Lung (tissue), 12 donors: ENCODE measurements around the gene SLC16A6. TPM values are rescaled to one million over a fixed set of nuclear protein-coding genes. Genes with fewer than 3 reads are reported as not detected.

ENCODE experiments used
- ATAC-seq: fragments of 200-7000 bp; cut with Tn5 transposase; one replicate; pipeline ENCODE4 v1.9.1; 2020; ENCODE audit warnings: moderate number of reproducible peaks; ENCODE audit not compliant: insufficient read depth, low FRiP score
- DNase-seq, 3 donors: peaks; one replicate each; pipeline ENCODE4 v3.0.0-alpha.2; 2013 to 2017
- H3K27ac ChIP-seq, 2 donors: one replicate each; pipeline ENCODE4 v1.5.1; 2013; ENCODE audit warnings: mild to moderate bottlenecking in 2 of 2, moderate library complexity in 2 of 2, control low read depth in 1 of 2, inconsistent platforms in 1 of 2, low read depth in 1 of 2, low read length in 1 of 2
- H3K27me3 ChIP-seq, 3 donors: one replicate each; pipeline ENCODE4 v1.5.1; 2013; ENCODE audit warnings: low read length in 2 of 3; ENCODE audit not compliant: control insufficient read depth in 3 of 3, insufficient read depth in 3 of 3
- H3K36me3 ChIP-seq, 4 donors: one replicate each; pipeline ENCODE4 v1.5.1; 2013; ENCODE audit warnings: low read length in 4 of 4, mild to moderate bottlenecking in 1 of 4, moderate library complexity in 1 of 4; ENCODE audit not compliant: control insufficient read depth in 4 of 4, insufficient read depth in 4 of 4
- H3K4me1 ChIP-seq, 5 donors: one replicate each; pipeline ENCODE4 v1.5.1; 2013; ENCODE audit warnings: low read length in 5 of 5, mild to moderate bottlenecking in 2 of 5, moderate library complexity in 1 of 5; ENCODE audit not compliant: control insufficient read depth in 5 of 5, insufficient read depth in 5 of 5
- H3K4me3 ChIP-seq: one replicate; pipeline ENCODE4 v1.5.1; 2013; ENCODE audit warnings: mild to moderate bottlenecking, control low read depth, moderate library complexity
- H3K9ac ChIP-seq, 2 donors: one replicate each; pipeline ENCODE4 v1.5.1; 2013; ENCODE audit warnings: low read length in 2 of 2, control low read depth in 1 of 2; ENCODE audit not compliant: insufficient read depth in 1 of 2
- H3K9me3 ChIP-seq, 4 donors: one replicate each; pipeline ENCODE4 v1.5.1; 2013; ENCODE audit warnings: low read length in 3 of 4, mild to moderate bottlenecking in 1 of 4, moderate library complexity in 1 of 4; ENCODE audit not compliant: control insufficient read depth in 4 of 4, insufficient read depth in 3 of 4
- WGBS, 2 donors: extraction: QIAGEN DNeasy Blood & Tissue Kit; methylation state at CpG; one replicate each; pipeline ENCODE4 v1.1.7; 2013; 5-methylcytosine and 5-hydroxymethylcytosine counted together
- polyA plus RNA-seq, 2 donors: library from polyadenylated mRNA; stranded (reverse); fragments of 200-250 nt; gene quantifications; one replicate each; pipeline ENCODE4 v1.2.1, GENCODE V29; 2013
- total RNA-seq, 2 donors: library from RNA; depleted of rRNA in 1 of 2; stranded (reverse); fragments of >200 nt in 1 of 2; gene quantifications; one replicate each; pipeline ENCODE4 v1.2.1, GENCODE V29; 2014 to 2021
- TF ChIP-seq, protein P1 (sequence below): IDR thresholded peaks from 2 replicates; pipeline ENCODE4 v1.5.1; 2012; ENCODE audit warnings: mild to moderate bottlenecking; ENCODE audit errors: control extremely low read depth, extremely low read depth
- donor health status: control.
- donor health status: control.
- donor health status: Bipolar disorder and iron deficiency.
- donor health status: healthy.
- donor health status: DM: yes; HTN: yes; CAD: no.

SLC16A6 gene
- total and polyA plus RNA-seq, 4 donors: 2.0 to 10.9 (median 4.8) TPM

DNA sequence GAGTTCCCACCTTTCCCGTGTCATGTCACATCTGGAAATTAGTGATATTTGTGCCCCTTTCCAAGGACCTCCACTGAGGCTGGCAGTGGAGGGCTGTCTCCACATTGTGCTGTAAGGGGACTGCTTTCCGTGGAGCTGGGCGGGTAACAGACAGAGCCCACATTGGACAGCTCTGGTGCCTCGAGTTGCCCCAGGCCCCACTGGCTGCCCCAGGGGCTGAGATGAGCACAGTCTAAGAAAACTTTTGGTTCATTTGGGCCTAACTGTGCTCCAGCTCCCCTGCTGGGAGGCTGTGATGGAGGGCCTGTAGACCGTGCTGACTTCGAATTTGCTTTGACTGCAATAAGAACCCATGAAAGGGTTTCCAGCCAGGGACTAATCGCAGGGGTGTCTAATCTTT is 38.4 kb upstream of the SLC16A6 start:
- no peak overlapping the region for H3K4me3 ChIP-seq

DNA sequence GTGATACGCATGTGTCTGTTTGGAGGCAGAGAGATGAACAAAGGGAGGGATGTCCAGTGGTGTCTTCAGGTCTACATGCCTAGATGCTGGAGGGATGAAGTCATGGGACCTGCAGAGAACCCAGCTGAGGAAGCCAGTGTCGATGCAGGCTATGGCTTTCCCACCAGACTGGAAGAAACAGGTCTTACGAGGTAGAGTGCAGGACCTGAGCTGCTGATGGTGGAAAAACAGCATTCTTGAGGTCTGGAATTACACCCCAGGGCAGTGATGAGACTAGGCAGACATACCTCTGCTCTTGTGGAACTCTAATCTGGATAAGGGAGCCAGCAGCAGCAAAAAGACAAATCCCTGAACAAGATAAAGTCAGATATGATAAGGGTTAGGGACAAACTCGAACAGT is 37.7 kb upstream of the SLC16A6 start:
- no peak overlapping the region for H3K4me3 ChIP-seq

More for the DNA sequence above, 38.4 kb upstream of the SLC16A6 start:
- DNase-seq (no peak), ATAC-seq (no peak)
- WGBS, 2 donors: 95 to 98% methylated on average over 7 of the region's 7 CpGs
- Histone ChIP-seq H3K36me3 (no peaks in the 10 kb centered on the region), H3K4me1 (peaks cover 0 to 2% (median 0%) of the 10 kb centered on the region in 5 donors), H3K27ac (no peak overlapping the region), H3K27me3 (no peaks in the 10 kb centered on the region), H3K9ac (no peak overlapping the region), H3K9me3 (peaks cover 0 to 7% (median 0%) of the 10 kb centered on the region in 4 donors)
- TF ChIP-seq, protein P1, sequence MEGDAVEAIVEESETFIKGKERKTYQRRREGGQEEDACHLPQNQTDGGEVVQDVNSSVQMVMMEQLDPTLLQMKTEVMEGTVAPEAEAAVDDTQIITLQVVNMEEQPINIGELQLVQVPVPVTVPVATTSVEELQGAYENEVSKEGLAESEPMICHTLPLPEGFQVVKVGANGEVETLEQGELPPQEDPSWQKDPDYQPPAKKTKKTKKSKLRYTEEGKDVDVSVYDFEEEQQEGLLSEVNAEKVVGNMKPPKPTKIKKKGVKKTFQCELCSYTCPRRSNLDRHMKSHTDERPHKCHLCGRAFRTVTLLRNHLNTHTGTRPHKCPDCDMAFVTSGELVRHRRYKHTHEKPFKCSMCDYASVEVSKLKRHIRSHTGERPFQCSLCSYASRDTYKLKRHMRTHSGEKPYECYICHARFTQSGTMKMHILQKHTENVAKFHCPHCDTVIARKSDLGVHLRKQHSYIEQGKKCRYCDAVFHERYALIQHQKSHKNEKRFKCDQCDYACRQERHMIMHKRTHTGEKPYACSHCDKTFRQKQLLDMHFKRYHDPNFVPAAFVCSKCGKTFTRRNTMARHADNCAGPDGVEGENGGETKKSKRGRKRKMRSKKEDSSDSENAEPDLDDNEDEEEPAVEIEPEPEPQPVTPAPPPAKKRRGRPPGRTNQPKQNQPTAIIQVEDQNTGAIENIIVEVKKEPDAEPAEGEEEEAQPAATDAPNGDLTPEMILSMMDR: no peak

DNA sequence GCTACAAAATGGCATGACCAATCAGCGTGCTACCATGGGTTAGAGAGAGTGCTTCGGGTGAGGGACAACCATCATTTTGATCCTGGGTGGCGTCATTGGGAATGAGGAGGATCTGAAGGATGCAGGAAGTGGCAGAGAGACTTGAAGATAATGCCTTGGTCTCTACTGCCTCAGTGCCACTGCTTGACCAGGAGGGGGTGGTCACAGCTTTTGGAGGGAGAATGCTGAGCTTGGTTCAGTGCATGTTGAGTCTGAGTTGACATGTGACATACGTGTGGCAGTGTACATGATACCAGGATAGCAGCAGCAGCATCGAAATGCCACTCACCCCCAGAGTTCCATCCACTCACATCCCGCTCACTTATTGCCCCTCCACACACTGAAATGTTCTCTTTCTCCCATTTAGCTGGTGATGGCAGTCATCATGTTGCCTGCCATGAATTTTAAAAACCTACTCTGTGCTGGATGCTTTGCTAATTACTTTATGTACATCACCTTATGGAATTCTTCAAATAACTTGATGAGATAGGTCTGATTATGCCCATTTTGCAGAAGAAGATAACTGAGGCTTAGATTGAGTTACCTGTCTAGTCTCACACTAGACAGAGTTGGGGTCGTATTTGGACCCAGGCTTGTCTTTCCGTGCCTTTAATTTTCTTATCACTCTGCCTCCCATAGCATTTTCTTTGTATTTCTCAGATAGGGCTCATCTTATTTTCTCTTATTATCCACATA is 37.1 kb upstream of the SLC16A6 start:
- ATAC-seq (no peak), DNase-seq (no peak)
- no peak overlapping the region for H3K9ac ChIP-seq
- WGBS, 2 donors: 94 to 95% methylated on average over 8 of the region's 8 CpGs
- H3K4me1 ChIP-seq: peaks cover 0 to 2% (median 0%) of the 10 kb centered on the region in 5 donors
- no peaks in the 10 kb centered on the region for H3K36me3 ChIP-seq
- no peak overlapping the region for H3K4me3 ChIP-seq
- H3K27me3 ChIP-seq: no peaks in the 10 kb centered on the region
- H3K27ac ChIP-seq: no peak overlapping the region
- TF ChIP-seq, protein P1: no peak
- H3K9me3 ChIP-seq: peaks cover 0 to 7% (median 0%) of the 10 kb centered on the region in 4 donors

More for the DNA sequence above, 37.7 kb upstream of the SLC16A6 start:
- H3K27ac ChIP-seq: no peak overlapping the region
- DNase-seq (no peak), ATAC-seq (no peak)
- peaks cover 0 to 7% (median 0%) of the 10 kb centered on the region in 4 donors for H3K9me3 ChIP-seq
- 57 to 78% methylated on average over 4 of the region's 4 CpGs for WGBS, 2 donors
- TF ChIP-seq, protein P1: no peak
- peaks cover 0 to 2% (median 0%) of the 10 kb centered on the region in 5 donors for H3K4me1 ChIP-seq
- H3K27me3 ChIP-seq: no peaks in the 10 kb centered on the region
- no peaks in the 10 kb centered on the region for H3K36me3 ChIP-seq
- no peak overlapping the region for H3K9ac ChIP-seq
